ENCODE results near the gene SLC22A23. TPM values are rescaled to one million over a fixed set of nuclear protein-coding genes. Genes with fewer than 3 reads are reported as not detected.

SLC22A23 gene
- total and polyA plus RNA-seq, 2 of the 4 experiments (the other 2 are of a cell fraction), result 0.72 to 1.6 TPM

GRCh38 chr6:3277851-3278416 is 178.9 kb downstream of the SLC22A23 start:
- H2AFZ ChIP-seq (replicated peaks; ENCODE audit: low read length, poor library complexity), result no peak overlapping the region
- no peak overlapping the region for H2BK120ac ChIP-seq (ENCODE audit: low read depth, low read length)
- H2BK5ac ChIP-seq (ENCODE audit: low read depth, low read length, poor library complexity, severe bottlenecking), result no peak overlapping the region
- H3K4ac ChIP-seq (ENCODE audit: low read depth, low read length), result no peak overlapping the region
- dilution Hi-C loops (cut with HindIII; ENCODE audit: low sequenced_read_pairs, unreplicated experiment), result no loop called here
- H2AK9ac ChIP-seq (replicated peaks; ENCODE audit: low read depth, low read length, poor library complexity), result no peak overlapping the region
- H2BK20ac ChIP-seq (ENCODE audit: low read depth, low read length), result no peak overlapping the region
- H4K8ac ChIP-seq (ENCODE audit: low read depth in 2 of 2, low read length in 2 of 2), result no peak overlapping the region
- H4K20me1 ChIP-seq (ENCODE audit: insufficient read depth, low read length), result peaks cover 26% of the 10 kb centered on the region
- peaks cover 7% of the 10 kb centered on the region; the same call in 1 of the 2 replicates for H3K9me1 ChIP-seq (ENCODE audit: insufficient read depth, low read length)
- 67% methylated on average over 4 of the region's 9 CpGs; no CpG with 5 or more reads in 1 of the 2 experiments for WGBS, 2 experiments (ENCODE audit: extremely low coverage in 2 of 2, insufficient read length in 1 of 2)
- H3K27ac ChIP-seq (ENCODE audit: insufficient read depth, low read length), result no peak overlapping the region
- no peak overlapping the region for H3K14ac ChIP-seq (replicated peaks; ENCODE audit: low read depth, low read length)
- no peak overlapping the region for H3K23ac ChIP-seq (ENCODE audit: low read depth, low read length)
- H3K4me2 ChIP-seq (ENCODE audit: low read depth, low read length), result no peak overlapping the region
- no peak overlapping the region for H3K56ac ChIP-seq (ENCODE audit: extremely low read depth, insufficient read depth, low read length)
- ChIA-PET POLR2A (ENCODE audit: unreplicated experiment) (no interaction called here), CTCF (no interaction called here)
- no peak overlapping the region for H4K5ac ChIP-seq (ENCODE audit: low read depth, low read length)
- no peak overlapping the region for H4K91ac ChIP-seq (ENCODE audit: insufficient read depth, low read depth, low read length)
- BruUV-seq (replicated peaks), result no TSS peak
- in situ Hi-C loops (cut with MboI; ENCODE audit: low sequenced_read_pairs), result no loop called here
- no peak overlapping the region for H3K18ac ChIP-seq (ENCODE audit: low read depth, low read length)
- no peak overlapping the region for H3K4me3 ChIP-seq (ENCODE audit: insufficient read depth, low read depth, low read length)
- peaks cover 18% of the 10 kb centered on the region for H3K4me1 ChIP-seq (ENCODE audit: control insufficient read depth, insufficient read depth, low read length)
- ATAC-seq (ENCODE audit: low read depth), result no peak
- no peak for DNase-seq
- no peak for TF ChIP-seq SMC3 (IDR thresholded peaks at IDR 0.05; ENCODE audit: low read depth, low read length)
- H2AK5ac ChIP-seq (ENCODE audit: low read depth, low read length), result no peak overlapping the region
- peaks cover 5% of the 10 kb centered on the region for H3K36me3 ChIP-seq (ENCODE audit: control insufficient read depth, insufficient read depth, low read length)
- no peak overlapping the region for H3K9ac ChIP-seq (ENCODE audit: low read depth, low read length)
- H3K27me3 ChIP-seq (ENCODE audit: control insufficient read depth, insufficient read depth, low read length), result no peaks in the 10 kb centered on the region
- H2BK15ac ChIP-seq (ENCODE audit: low read depth, low read length), result no peak overlapping the region
- no peaks in the 10 kb centered on the region for H3K9me3 ChIP-seq (ENCODE audit: control insufficient read depth, insufficient read depth, low read length)
- intact Hi-C loops (cut with micrococcal nuclease), result loop anchor here (5.0 kb wide), 1 partner anchor 714 kb away; no protein-coding TSS in a partner anchor
- H3K79me1 ChIP-seq (ENCODE audit: low read depth in 1 of 2, low read length in 2 of 2), result no peaks in the 10 kb centered on the region
